Ovary (tissue), 9 donors: Measurements from ENCODE around the gene STXBP1. TPM values are rescaled to one million over a fixed set of nuclear protein-coding genes. Genes with fewer than 3 reads are reported as not detected.
A peak's percentile ranks its signal among the peaks of the same experiment; 100 is the strongest.

Source experiments
- DNase-seq, 5 donors: peaks; one replicate each; pipeline ENCODE4 v3.0.0-alpha.2; 2019 to 2020
- H3K27ac ChIP-seq, 2 donors: fragments of 200-600 bp; one replicate each; pipeline versions ENCODE4 v1.5.1 to v1.8.0; 2019 to 2022
- H3K27me3 ChIP-seq: fragments of 200-600 bp; one replicate; pipeline ENCODE4 v1.8.0; 2022
- H3K36me3 ChIP-seq: fragments of 200-600 bp; sonication (generic); one replicate; pipeline ENCODE4 v1.5.1; 2019
- H3K4me1 ChIP-seq: one replicate; pipeline ENCODE4 v1.8.1; 2013; ENCODE audit warnings: mild to moderate bottlenecking, moderate library complexity; ENCODE audit not compliant: insufficient read depth
- H3K4me3 ChIP-seq: fragments of 200-600 bp; sonication (generic); one replicate; pipeline ENCODE4 v1.5.1; 2017
- H3K9me3 ChIP-seq, 2 donors: fragments of 200-600 bp in 1 of 2; sonication (generic) in 1 of 2; one replicate each; pipeline versions ENCODE4 v1.5.1 to v1.8.1; 2013 to 2019; ENCODE audit warnings: mild to moderate bottlenecking in 1 of 2, moderate library complexity in 1 of 2
- CTCF ChIP-seq, 3 donors: fragments of 450-650 bp in 2 of 3; fragments of 200-600 bp in 1 of 3; IDR thresholded peaks; one replicate each; pipeline versions ENCODE4 v1.5.1 to v1.8.0; 2016 to 2022; ENCODE audit warnings: antibody characterized with exemption in 3 of 3, mild to moderate bottlenecking in 1 of 3
- EP300 ChIP-seq: sonication (generic); formaldehyde crosslinking; IDR thresholded peaks from one replicate; pipeline ENCODE4 v1.6.1; 2017; ENCODE audit warnings: antibody characterized with exemption
- POLR2A ChIP-seq: fragments of 450-650 bp; IDR thresholded peaks from one replicate; pipeline ENCODE4 v1.6.1; 2017; ENCODE audit warnings: antibody characterized with exemption, mild to moderate bottlenecking, moderate library complexity
- WGBS, 3 donors: extraction: QIAGEN DNeasy Blood & Tissue Kit in 1 of 3; methylation state at CpG; one replicate each; pipeline versions ENCODE4 v1.1.5 to v1.1.7; 2013 to 2017; 5-methylcytosine and 5-hydroxymethylcytosine counted together
- intact Hi-C, 4 donors: fragments of 100-400 bp; cut with DNase I; formaldehyde crosslinking; loops; one replicate each; pipeline versions ENCODE4 v1.11.0 to v1.15.1; 2022 to 2023
- polyA plus RNA-seq, 2 donors: library from polyadenylated mRNA; stranded (reverse); fragments of 200-250 nt in 1 of 2; fragments of 350-450 nt in 1 of 2; fragmentation: Illumina TruSeq in 1 of 2; extraction: RNeasy Lipid Tissue Mini Kit (QIAGEN cat#74804) in 1 of 2; gene quantifications; one replicate each; pipeline ENCODE4 v1.2.3, GENCODE V29; 2013 to 2014
- total RNA-seq, 7 donors: library from RNA; depleted of rRNA in 2 of 7; stranded (reverse); fragments of >200 nt in 2 of 7; fragmentation: NEBNext Ultra II Directional in 3 of 7; extraction: Animal tissue kit (Norgen Biotek cat#: 25700) in 3 of 7; gene quantifications; one replicate each; pipeline versions ENCODE4 v1.1.0 to v1.2.4, GENCODE V29; 2016 to 2023
- donor health status: DM: no; HTN: no; CAD: no; lungs with moderate emphysema.
- donor health status: DM: no; HTN: no; CAD: no.
- donor health status: Bipolar disorder and iron deficiency.
- donor health status: DM: yes; HTN: yes; CAD: no.
- donor health status: DM: no; HTN: no; CAD: no.
- donor health status: DM: yes; HTN: yes; CAD: no.

The STXBP1 gene
- total and polyA plus RNA-seq, 9 donors = 18.8 to 102 (median 75.7) TPM

GRCh38 chr9:127637322-127637847 lies 25.3 kb downstream of the STXBP1 start:
- H3K9me3 ChIP-seq = no peaks in the 10 kb centered on the region
- H3K27me3 ChIP-seq = no peaks in the 10 kb centered on the region
- WGBS, 3 donors = 12 to 23% (median 12%) methylated on average over 11 of the region's 11 CpGs
- intact Hi-C loops = no loop called here
- TF ChIP-seq CTCF (IDR thresholded peaks at IDR 0.05) (no peak), POLR2A (no peak), EP300 (no peak)
- H3K4me3 ChIP-seq = no peak overlapping the region
- H3K4me1 ChIP-seq = peaks cover 4% of the 10 kb centered on the region
- peak overlapping the region in 1 of 2 donors; percentile 70 for H3K27ac ChIP-seq
- peak; percentile 36 to 60 (median 52) for DNase-seq
- H3K36me3 ChIP-seq = no peaks in the 10 kb centered on the region

- H3K4me1 ChIP-seq = peaks cover 12% of the 10 kb centered on the region
- no peak for DNase-seq
- intact Hi-C loops = no loop called here
- H3K27ac ChIP-seq = peak overlapping the region in 1 of 2 donors; percentile 58
- TF ChIP-seq CTCF (IDR thresholded peaks at IDR 0.05) (no peak), POLR2A (no peak), EP300 (no peak)
- no peaks in the 10 kb centered on the region for H3K36me3 ChIP-seq
- WGBS, 3 donors = 88 to 92% (median 90%) methylated on average over 5 of the region's 5 CpGs
- H3K27me3 ChIP-seq = no peaks in the 10 kb centered on the region
- no peaks in the 10 kb centered on the region for H3K9me3 ChIP-seq
- no peak overlapping the region for H3K4me3 ChIP-seq
Measured at GRCh38 chr9:127640908-127641545, 28.9 kb downstream of the STXBP1 start.

GRCh38 chr9:127642082-127642740 lies 30.1 kb downstream of the STXBP1 start:
- Histone ChIP-seq H3K9me3 (no peaks in the 10 kb centered on the region), H3K4me1 (peaks cover 11% of the 10 kb centered on the region), H3K27me3 (no peaks in the 10 kb centered on the region), H3K36me3 (no peaks in the 10 kb centered on the region), H3K4me3 (no peak overlapping the region), H3K27ac (peak overlapping the region in 1 of 2 donors; percentile 58)
- intact Hi-C loops = no loop called here
- TF ChIP-seq CTCF (IDR thresholded peaks at IDR 0.05) (no peak), EP300 (no peak), POLR2A (no peak)
- no peak for DNase-seq
- 19 to 31% (median 31%) methylated on average over 10 of the region's 10 CpGs for WGBS, 3 donors

GRCh38 chr9:127644146-127644827 lies 32.2 kb downstream of the STXBP1 start:
- 82 to 86% (median 83%) methylated on average over 8 of the region's 8 CpGs for WGBS, 3 donors
- peaks cover 10% of the 10 kb centered on the region for H3K4me1 ChIP-seq
- intact Hi-C loops = no loop called here

More at GRCh38 chr9:127644146-127644827, 32.2 kb downstream of the STXBP1 start:
- Histone ChIP-seq H3K36me3 (no peaks in the 10 kb centered on the region), H3K9me3 (no peaks in the 10 kb centered on the region), H3K4me3 (no peak overlapping the region), H3K27ac (no peak overlapping the region), H3K27me3 (no peaks in the 10 kb centered on the region)
- no peak for DNase-seq
- TF ChIP-seq EP300 = no peak
- no peak for TF ChIP-seq CTCF (IDR thresholded peaks at IDR 0.05)
- no peak for TF ChIP-seq POLR2A
